Colonic mucosa (tissue), 4 donors: Measurements from ENCODE around the gene SULT4A1. TPM values are rescaled to one million over a fixed set of nuclear protein-coding genes. Genes with fewer than 3 reads are reported as not detected.

ENCODE experiments used
- DNase-seq: peaks from one replicate; pipeline ENCODE4 v3.0.0-alpha.2; 2020
- H3K27ac ChIP-seq: fragments of 200-600 bp; one replicate; pipeline ENCODE4 v1.8.0; 2021
- H3K27me3 ChIP-seq: fragments of 200-600 bp; one replicate; pipeline ENCODE4 v1.8.0; 2021
- H3K36me3 ChIP-seq: fragments of 200-600 bp; one replicate; pipeline ENCODE4 v1.8.0; 2021
- H3K4me1 ChIP-seq: fragments of 200-600 bp; one replicate; pipeline ENCODE4 v1.8.0; 2021; ENCODE audit warnings: mild to moderate bottlenecking
- H3K4me3 ChIP-seq: fragments of 200-600 bp; one replicate; pipeline ENCODE4 v1.8.0; 2021
- H3K9ac ChIP-seq, 2 donors: one replicate each; pipeline ENCODE4 v1.7.0; 2013; ENCODE audit warnings: control low read depth in 2 of 2, low read depth in 2 of 2, low read length in 2 of 2
- H3K9me3 ChIP-seq: fragments of 200-600 bp; one replicate; pipeline ENCODE4 v1.8.0; 2021
- intact Hi-C: fragments of 100-400 bp; cut with DNase I; formaldehyde crosslinking; loops from one replicate; pipeline ENCODE4 v1.14.1; 2022
- total RNA-seq, 2 donors: library from RNA; stranded (reverse); fragmentation: NEBNext Ultra II Directional in 1 of 2; extraction: Animal tissue kit (Norgen Biotek cat#: 25700) in 1 of 2; gene quantifications; one replicate each; pipeline ENCODE4 v1.2.1, GENCODE V29; 2021
- TF ChIP-seq, protein P1 (sequence below): fragments of 200-600 bp; IDR thresholded peaks from one replicate; pipeline ENCODE4 v1.8.0; 2022; ENCODE audit warnings: antibody characterized with exemption, mild to moderate bottlenecking
- donor health status: healthy.
- donor health status: DM: no; HTN: no; CAD: no.
- donor health status: DM: no; HTN: no; CAD: no.

SULT4A1 gene
- total RNA-seq, 2 donors from 2014 or later = 0.10 to 0.82 TPM

GRCh38 chr22:43844560-43845545 is 17.5 kb downstream of the SULT4A1 start:
- no peaks in the 10 kb centered on the region for H3K36me3 ChIP-seq
- TF ChIP-seq, protein P1, sequence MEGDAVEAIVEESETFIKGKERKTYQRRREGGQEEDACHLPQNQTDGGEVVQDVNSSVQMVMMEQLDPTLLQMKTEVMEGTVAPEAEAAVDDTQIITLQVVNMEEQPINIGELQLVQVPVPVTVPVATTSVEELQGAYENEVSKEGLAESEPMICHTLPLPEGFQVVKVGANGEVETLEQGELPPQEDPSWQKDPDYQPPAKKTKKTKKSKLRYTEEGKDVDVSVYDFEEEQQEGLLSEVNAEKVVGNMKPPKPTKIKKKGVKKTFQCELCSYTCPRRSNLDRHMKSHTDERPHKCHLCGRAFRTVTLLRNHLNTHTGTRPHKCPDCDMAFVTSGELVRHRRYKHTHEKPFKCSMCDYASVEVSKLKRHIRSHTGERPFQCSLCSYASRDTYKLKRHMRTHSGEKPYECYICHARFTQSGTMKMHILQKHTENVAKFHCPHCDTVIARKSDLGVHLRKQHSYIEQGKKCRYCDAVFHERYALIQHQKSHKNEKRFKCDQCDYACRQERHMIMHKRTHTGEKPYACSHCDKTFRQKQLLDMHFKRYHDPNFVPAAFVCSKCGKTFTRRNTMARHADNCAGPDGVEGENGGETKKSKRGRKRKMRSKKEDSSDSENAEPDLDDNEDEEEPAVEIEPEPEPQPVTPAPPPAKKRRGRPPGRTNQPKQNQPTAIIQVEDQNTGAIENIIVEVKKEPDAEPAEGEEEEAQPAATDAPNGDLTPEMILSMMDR = no peak
- DNase-seq = no peak
- H3K9me3 ChIP-seq = no peaks in the 10 kb centered on the region
- intact Hi-C loops = loop anchor here (10.0 kb wide), 1 partner anchor 60 kb away; no protein-coding TSS in a partner anchor
- no peaks in the 10 kb centered on the region for H3K4me1 ChIP-seq
- no peaks in the 10 kb centered on the region for H3K27me3 ChIP-seq
- H3K27ac ChIP-seq = no peak overlapping the region
- H3K9ac ChIP-seq = no peak overlapping the region
- H3K4me3 ChIP-seq = no peak overlapping the region

DNA sequence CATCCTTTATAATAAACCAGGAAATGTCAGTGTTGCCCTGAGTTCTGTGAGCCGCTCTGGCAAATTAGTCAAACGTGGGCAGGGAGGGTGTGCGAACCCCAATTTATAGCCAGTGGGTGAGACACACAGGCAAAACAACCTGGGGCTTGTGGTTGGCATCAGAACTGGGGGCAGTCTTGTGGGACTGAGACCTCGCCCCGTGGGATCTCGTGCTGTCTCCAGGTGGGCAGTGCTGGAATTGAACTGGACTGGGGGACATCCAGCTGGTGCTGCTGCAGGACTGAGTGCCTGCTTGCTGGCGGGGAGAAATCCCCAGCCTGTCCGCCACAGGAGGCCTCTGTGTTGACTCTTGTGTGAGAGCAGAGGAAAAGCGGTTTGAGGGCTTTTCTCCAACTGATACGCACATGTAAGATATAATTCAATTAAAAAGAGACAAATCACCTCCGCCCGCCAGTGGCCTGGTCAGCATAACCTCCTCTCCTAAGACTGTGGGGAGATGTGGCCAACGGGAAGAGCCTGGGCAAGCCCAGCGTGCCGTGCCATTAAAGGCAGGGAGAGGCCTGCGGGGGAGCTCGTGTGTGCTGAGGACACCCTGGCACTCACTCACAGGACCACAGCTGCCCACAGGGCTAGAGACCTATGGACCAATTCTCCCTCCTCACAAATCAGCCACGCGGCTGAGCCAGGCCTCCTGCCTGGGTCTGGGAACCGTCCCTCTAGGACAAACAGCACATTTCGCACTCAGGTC is 18.4 kb downstream of the SULT4A1 start:
- Histone ChIP-seq H3K9ac (no peak overlapping the region), H3K27ac (no peak overlapping the region), H3K27me3 (no peaks in the 10 kb centered on the region), H3K9me3 (no peaks in the 10 kb centered on the region), H3K4me3 (no peak overlapping the region), H3K36me3 (no peaks in the 10 kb centered on the region), H3K4me1 (no peaks in the 10 kb centered on the region)
- TF ChIP-seq, protein P1 = no peak
- no peak for DNase-seq
- intact Hi-C loops = loop anchor here (10.0 kb wide), 1 partner anchor 61 kb away; no protein-coding TSS in a partner anchor

- TF ChIP-seq, protein P1 = no peak
- intact Hi-C loops = loop anchor here (10.0 kb wide), 1 partner anchor 63 kb away; no protein-coding TSS in a partner anchor
- Histone ChIP-seq H3K9ac (no peak overlapping the region), H3K9me3 (no peaks in the 10 kb centered on the region), H3K27me3 (no peaks in the 10 kb centered on the region), H3K4me1 (no peaks in the 10 kb centered on the region), H3K27ac (no peak overlapping the region), H3K4me3 (no peak overlapping the region), H3K36me3 (no peaks in the 10 kb centered on the region)
- no peak for DNase-seq
These were observed 20.6 kb downstream of the SULT4A1 start for GRCh38 chr22:43841742-43842141.

GRCh38 chr22:43840851-43841250 is 21.5 kb downstream of the SULT4A1 start:
- H3K4me3 ChIP-seq = no peak overlapping the region
- no peaks in the 10 kb centered on the region for H3K27me3 ChIP-seq
- no peaks in the 10 kb centered on the region for H3K9me3 ChIP-seq
- TF ChIP-seq, protein P1 = no peak
- DNase-seq = no peak
- no peak overlapping the region for H3K27ac ChIP-seq
- no peaks in the 10 kb centered on the region for H3K36me3 ChIP-seq
- intact Hi-C loops = loop anchor here (10.0 kb wide), 1 partner anchor 64 kb away; no protein-coding TSS in a partner anchor
- no peak overlapping the region for H3K9ac ChIP-seq
- H3K4me1 ChIP-seq = no peaks in the 10 kb centered on the region

DNA sequence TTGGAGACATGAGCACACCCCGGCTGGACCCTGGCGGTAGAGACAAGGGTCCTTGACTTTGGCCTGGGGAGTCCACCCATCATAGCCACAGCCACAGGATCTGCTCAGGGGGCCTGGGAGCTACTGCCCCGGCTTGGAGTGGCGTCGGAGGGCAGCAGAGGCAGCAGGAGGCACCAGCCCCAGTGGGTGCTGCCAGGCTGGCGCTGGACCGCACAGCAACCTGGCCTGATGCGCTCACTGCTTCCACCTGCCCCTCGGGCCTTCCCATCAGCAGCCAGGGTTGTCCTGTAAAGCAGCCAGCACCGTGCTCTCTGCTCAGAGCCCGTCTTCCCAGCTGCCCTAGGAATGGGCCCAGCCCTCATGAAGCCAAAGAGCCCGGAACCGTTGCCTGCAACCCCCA is 21.9 kb downstream of the SULT4A1 start:
- Histone ChIP-seq H3K27me3 (no peaks in the 10 kb centered on the region), H3K4me1 (no peaks in the 10 kb centered on the region), H3K4me3 (no peak overlapping the region), H3K9ac (no peak overlapping the region), H3K27ac (no peak overlapping the region), H3K36me3 (no peaks in the 10 kb centered on the region), H3K9me3 (no peaks in the 10 kb centered on the region)
- intact Hi-C loops = loop anchor here (10.0 kb wide), 1 partner anchor 64 kb away; no protein-coding TSS in a partner anchor
- TF ChIP-seq, protein P1 = no peak
- DNase-seq = no peak
